Activated CD8-positive, alpha-beta T cell treated with anti-CD3 and anti-CD28 coated beads, Interleukin-2, amount 10 ng/mL, durations not matched to agents 7 days and 5 days (primary cell): ENCODE measurements around the gene AIG1. TPM values are rescaled to one million over a fixed set of nuclear protein-coding genes. Genes with fewer than 3 reads are reported as not detected.

Source experiments
- ATAC-seq: fragments of 150-1000 bp; cut with Tn5 transposase; one replicate; pipeline ENCODE4 v1.10.0; 2021; ENCODE audit warnings: moderate library complexity
- CTCF ChIA-PET: fragments of 350-600 bp; sonication (Branson Sonifier 250); formaldehyde crosslinking; loops from one replicate; lab custom pipeline; 2021; ENCODE audit warnings: antibody characterized with exemption; lab: Charles Lee
- POLR2A ChIA-PET: fragments of 350-600 bp; sonication (Branson Sonifier 250); formaldehyde crosslinking; loops from one replicate; lab custom pipeline; 2021; ENCODE audit warnings: antibody characterized with exemption; lab: Charles Lee
- DNase-seq: peaks from one replicate; pipeline ENCODE4 v3.0.0-alpha.2; 2020
- H3K27ac Mint-ChIP-seq: one replicate; pipeline ENCODE4 v1.8.0; 2021; ENCODE audit warnings: mild to moderate bottlenecking, mixed read lengths
- H3K27me3 Mint-ChIP-seq: one replicate; pipeline ENCODE4 v1.8.0; 2021; ENCODE audit warnings: low read depth, mixed read lengths
- H3K36me3 Mint-ChIP-seq: one replicate; pipeline ENCODE4 v1.8.0; 2021; ENCODE audit warnings: low read depth, mixed read lengths
- H3K4me1 Mint-ChIP-seq: one replicate; pipeline ENCODE4 v1.8.0; 2021; ENCODE audit warnings: low read depth, mixed read lengths
- H3K4me3 Mint-ChIP-seq: one replicate; pipeline ENCODE4 v1.8.0; 2021; ENCODE audit warnings: mild to moderate bottlenecking, mixed read lengths
- H3K9me3 Mint-ChIP-seq: one replicate; pipeline ENCODE4 v1.8.0; 2022; ENCODE audit warnings: mixed read lengths; ENCODE audit not compliant: insufficient read depth
- total RNA-seq, 2 experiments: library from RNA; stranded (reverse); gene quantifications; one replicate each; pipeline ENCODE4 v1.2.3, GENCODE V29; 2021

AIG1 gene
- total RNA-seq, 2 experiments from 2014 or later: 13.0 to 14.2 TPM

DNA sequence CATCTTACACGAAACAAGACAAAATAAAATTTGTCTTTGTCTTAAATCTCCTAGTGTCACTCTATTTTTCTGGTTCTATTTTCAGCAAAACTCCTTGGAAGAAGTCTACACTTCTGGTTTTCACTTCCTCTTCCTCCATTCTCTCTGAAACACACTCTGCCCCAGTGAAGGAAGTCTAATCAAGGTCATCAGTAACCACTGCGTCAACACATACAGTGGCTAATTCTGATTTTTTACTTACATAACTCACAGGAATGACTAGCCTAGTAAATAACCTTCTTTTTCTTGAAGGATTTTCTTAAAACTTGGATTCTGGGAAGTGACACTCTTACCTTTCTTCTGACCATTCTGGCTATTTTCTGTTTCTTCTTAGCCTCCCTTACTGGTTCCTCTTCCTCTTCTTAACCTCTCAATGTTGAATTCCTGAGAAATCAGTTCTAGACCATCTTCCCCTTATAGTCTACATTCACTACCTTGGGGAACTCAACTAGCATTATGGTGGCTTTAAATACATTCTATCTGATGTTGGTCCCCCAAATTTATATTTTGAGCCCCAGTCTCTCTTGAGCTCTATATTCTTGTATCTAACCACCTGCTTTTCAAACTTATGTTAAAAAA is 37.5 kb downstream of the AIG1 start:
- no peaks in the 10 kb centered on the region for H3K4me1 Mint-ChIP-seq
- no peak for ATAC-seq
- no peak overlapping the region for H3K27ac Mint-ChIP-seq
- H3K36me3 Mint-ChIP-seq: no peaks in the 10 kb centered on the region
- H3K27me3 Mint-ChIP-seq: no peaks in the 10 kb centered on the region
- no peaks in the 10 kb centered on the region for H3K9me3 Mint-ChIP-seq
- H3K4me3 Mint-ChIP-seq: no peak overlapping the region
- POLR2A ChIA-PET: interaction anchor here (1.1 kb wide), 1 partner anchor 251 kb away, joined by 3 read pairs; no protein-coding TSS in a partner anchor
- no peak for DNase-seq
- CTCF ChIA-PET: no interaction called here

GRCh38 chr6:143099647-143100046 is 39.0 kb downstream of the AIG1 start:
- Mint-ChIP-seq H3K27ac (no peak overlapping the region), H3K27me3 (no peaks in the 10 kb centered on the region), H3K4me3 (no peak overlapping the region), H3K9me3 (no peaks in the 10 kb centered on the region), H3K36me3 (no peaks in the 10 kb centered on the region), H3K4me1 (no peaks in the 10 kb centered on the region)
- ATAC-seq (no peak), DNase-seq (no peak)
- ChIA-PET POLR2A (no interaction called here), CTCF (no interaction called here)

DNA sequence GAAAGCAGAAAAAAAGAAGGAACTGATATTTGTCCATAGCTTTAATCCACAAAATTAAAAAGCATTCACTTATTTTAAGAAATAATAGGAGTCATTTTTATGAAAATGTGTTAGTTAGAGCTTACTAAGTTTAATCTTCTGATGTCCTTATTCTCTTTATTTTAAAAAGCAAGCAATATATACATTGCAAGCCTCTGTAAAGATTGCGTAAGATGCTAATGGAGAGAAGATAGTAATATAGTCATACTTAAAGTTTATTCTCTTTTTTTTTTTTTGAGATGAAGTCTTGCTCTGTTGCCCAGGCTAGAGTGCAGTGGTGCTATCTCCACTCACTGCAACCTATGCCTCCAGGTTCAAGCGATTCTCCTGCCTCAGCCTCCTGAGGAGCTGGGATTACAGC is 39.7 kb downstream of the AIG1 start:
- POLR2A ChIA-PET: no interaction called here
- CTCF ChIA-PET: no interaction called here
- H3K36me3 Mint-ChIP-seq: no peaks in the 10 kb centered on the region
- ATAC-seq (no peak), DNase-seq (no peak)
- no peaks in the 10 kb centered on the region for H3K27me3 Mint-ChIP-seq
- no peaks in the 10 kb centered on the region for H3K9me3 Mint-ChIP-seq
- H3K27ac Mint-ChIP-seq: no peak overlapping the region
- no peaks in the 10 kb centered on the region for H3K4me1 Mint-ChIP-seq
- H3K4me3 Mint-ChIP-seq: no peak overlapping the region

DNA sequence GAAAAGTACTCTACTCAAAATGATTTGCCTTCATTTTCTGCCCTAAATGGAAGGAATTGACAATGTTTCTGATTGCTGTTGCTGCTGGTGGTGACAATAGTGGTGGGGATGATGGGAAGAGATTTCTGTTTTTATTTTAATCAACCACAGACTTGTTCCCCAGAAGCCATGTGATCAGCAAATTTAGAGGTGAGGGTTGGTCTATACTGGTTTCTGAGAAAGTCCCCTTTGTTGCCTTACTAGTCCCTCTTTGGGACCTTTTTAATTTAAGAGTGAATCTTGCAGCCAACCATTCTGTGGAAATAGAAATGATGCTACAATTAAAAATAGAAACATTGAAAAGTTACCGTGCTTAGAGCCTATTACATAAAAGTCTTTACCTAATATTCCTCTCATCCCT is 43.2 kb downstream of the AIG1 start:
- no peaks in the 10 kb centered on the region for H3K4me1 Mint-ChIP-seq
- H3K27ac Mint-ChIP-seq: no peak overlapping the region
- no peaks in the 10 kb centered on the region for H3K36me3 Mint-ChIP-seq
- H3K9me3 Mint-ChIP-seq: no peaks in the 10 kb centered on the region
- ChIA-PET CTCF (no interaction called here), POLR2A (no interaction called here)
- no peak overlapping the region for H3K4me3 Mint-ChIP-seq
- no peak for DNase-seq
- no peaks in the 10 kb centered on the region for H3K27me3 Mint-ChIP-seq
- ATAC-seq: no peak

DNA sequence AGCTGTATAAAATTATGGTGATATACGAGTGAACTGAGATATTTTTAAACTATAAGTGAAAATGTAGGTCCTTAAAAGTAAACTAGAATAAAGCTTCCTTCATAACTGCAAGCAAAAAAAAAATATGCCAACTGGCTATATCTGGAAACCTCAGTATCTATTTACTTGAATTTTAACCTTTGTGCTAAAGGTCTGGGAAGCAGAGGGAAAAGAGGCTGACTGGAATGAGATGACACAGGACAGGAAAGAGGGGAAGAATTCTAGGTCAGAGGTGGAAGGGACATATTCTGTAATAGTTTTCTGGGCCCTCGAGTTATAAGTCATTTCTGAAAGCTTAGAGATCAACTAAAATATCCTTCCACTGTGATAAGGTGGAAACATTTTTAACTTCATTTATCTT is 46.8 kb downstream of the AIG1 start:
- Mint-ChIP-seq H3K9me3 (no peaks in the 10 kb centered on the region), H3K36me3 (no peaks in the 10 kb centered on the region), H3K4me3 (no peak overlapping the region), H3K27me3 (no peaks in the 10 kb centered on the region), H3K4me1 (no peaks in the 10 kb centered on the region), H3K27ac (no peak overlapping the region)
- ATAC-seq: no peak
- CTCF ChIA-PET: no interaction called here
- POLR2A ChIA-PET: no interaction called here
- DNase-seq: no peak

DNA sequence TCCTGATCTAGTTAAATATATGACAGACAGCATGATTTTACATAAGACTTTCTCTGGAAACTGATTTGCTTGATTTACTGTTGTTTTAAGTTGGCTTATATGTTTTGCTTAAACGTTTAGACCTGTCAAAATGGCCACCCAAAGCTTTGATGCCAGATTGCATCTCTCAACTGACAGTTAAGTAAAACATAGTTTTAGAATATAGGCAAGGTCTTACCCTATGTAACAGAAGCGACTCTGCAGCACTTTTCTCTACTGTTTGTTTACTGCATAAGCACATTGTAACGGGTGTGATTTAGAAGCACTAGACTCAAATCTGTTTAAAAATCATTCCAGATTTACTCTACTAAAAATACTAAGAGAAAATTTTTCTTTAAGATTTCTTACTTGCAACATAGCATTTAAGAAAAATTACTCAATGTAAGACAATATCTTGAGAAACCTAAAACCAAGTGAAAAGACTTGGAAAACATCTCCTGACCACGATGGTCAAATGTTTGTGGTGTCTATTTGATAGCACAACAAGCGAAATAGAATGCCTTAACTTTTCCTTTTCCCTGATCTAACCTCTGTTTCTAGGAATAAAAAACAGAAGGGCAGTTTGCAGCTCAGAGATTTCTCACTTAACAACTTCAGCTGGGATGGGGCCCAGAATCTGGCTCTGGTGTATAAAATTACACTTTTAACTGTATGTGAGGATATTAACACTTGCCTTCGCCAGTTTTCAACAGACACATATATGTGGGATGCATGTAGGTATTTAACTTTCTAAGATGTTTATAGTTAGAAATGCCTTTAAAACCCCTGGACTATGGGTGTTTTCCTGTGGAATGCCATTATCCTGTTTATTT is 47.4 kb downstream of the AIG1 start:
- Mint-ChIP-seq H3K36me3 (no peaks in the 10 kb centered on the region), H3K27me3 (no peaks in the 10 kb centered on the region), H3K9me3 (no peaks in the 10 kb centered on the region), H3K4me3 (no peak overlapping the region), H3K4me1 (no peaks in the 10 kb centered on the region), H3K27ac (no peak overlapping the region)
- CTCF ChIA-PET: no interaction called here
- ATAC-seq: no peak
- POLR2A ChIA-PET: no interaction called here
- DNase-seq: no peak

DNA sequence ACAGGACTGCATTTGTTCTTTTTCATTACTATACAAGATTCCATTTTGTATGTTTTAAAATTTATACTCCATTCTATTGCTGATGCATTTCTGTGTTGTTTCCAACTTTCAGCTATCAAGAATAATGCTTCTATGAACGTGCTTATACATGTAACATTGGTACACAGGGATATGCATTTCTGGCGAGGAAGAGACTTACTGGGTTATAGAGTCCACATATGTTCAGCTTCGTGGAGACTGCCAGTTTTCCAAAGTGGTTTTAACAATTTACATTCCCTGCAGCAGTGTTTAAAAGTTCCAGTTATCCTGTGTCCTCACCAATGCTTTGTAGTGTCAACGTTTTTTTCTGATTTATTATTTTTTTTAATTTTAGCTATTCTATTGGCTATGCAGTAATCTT is 48.5 kb downstream of the AIG1 start:
- H3K27ac Mint-ChIP-seq: no peak overlapping the region
- H3K9me3 Mint-ChIP-seq: no peaks in the 10 kb centered on the region
- ChIA-PET CTCF (no interaction called here), POLR2A (no interaction called here)
- no peak overlapping the region for H3K4me3 Mint-ChIP-seq
- DNase-seq (no peak), ATAC-seq (no peak)
- no peaks in the 10 kb centered on the region for H3K27me3 Mint-ChIP-seq
- no peaks in the 10 kb centered on the region for H3K36me3 Mint-ChIP-seq
- no peaks in the 10 kb centered on the region for H3K4me1 Mint-ChIP-seq

GRCh38 chr6:143110572-143110971 is 49.9 kb downstream of the AIG1 start:
- Mint-ChIP-seq H3K4me1 (no peaks in the 10 kb centered on the region), H3K36me3 (no peaks in the 10 kb centered on the region), H3K4me3 (no peak overlapping the region), H3K27ac (no peak overlapping the region), H3K27me3 (no peaks in the 10 kb centered on the region), H3K9me3 (no peaks in the 10 kb centered on the region)
- ATAC-seq (no peak), DNase-seq (no peak)
- ChIA-PET CTCF (interaction anchor here (1.0 kb wide), 1 partner anchor 20 kb away, joined by 3 read pairs; no protein-coding TSS in a partner anchor), POLR2A (no interaction called here)

DNA sequence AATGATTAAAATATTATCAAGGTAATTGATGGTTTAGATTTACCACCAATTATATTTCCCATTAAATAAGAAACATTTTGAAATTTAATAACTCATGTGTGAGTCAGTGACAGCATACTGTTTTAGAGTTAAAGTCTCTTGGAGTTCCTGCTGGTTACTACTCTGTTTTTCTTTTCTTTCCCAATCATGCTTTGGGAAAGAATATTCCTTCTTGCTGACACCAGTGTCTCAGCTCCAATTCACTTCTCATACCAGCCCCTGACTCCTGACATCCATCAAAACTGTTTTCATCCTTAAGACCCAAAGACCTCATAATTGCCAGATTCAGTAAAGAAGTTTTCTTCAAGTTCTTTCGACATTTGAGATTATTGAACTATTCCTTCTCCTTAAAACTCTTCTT is 50.3 kb downstream of the AIG1 start:
- ChIA-PET CTCF (interaction anchor here (1.0 kb wide), 1 partner anchor 19 kb away, joined by 3 read pairs; no protein-coding TSS in a partner anchor), POLR2A (no interaction called here)
- Mint-ChIP-seq H3K27me3 (no peaks in the 10 kb centered on the region), H3K27ac (no peak overlapping the region), H3K4me1 (no peaks in the 10 kb centered on the region), H3K9me3 (no peaks in the 10 kb centered on the region), H3K4me3 (no peak overlapping the region), H3K36me3 (no peaks in the 10 kb centered on the region)
- no peak for ATAC-seq
- no peak for DNase-seq

DNA sequence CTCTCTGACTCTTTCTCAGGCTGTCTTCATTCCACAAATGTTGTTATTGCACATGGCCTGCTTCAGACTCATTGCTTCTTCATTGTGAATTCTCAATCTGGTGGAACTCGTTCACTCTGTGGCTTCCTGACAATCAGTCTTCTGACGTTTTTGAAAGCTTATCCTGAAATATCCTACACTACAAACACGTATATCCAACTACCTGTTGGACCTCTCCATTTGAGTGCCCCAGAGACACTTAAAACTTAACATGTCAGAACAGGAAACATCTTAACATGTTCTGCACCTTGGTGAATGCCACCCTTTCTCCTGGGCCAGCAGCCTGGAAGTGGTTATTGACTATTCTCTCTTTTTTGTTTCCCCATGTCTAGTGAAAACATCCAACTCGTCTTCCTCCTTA is 50.8 kb downstream of the AIG1 start:
- Mint-ChIP-seq H3K4me1 (no peaks in the 10 kb centered on the region), H3K27ac (no peak overlapping the region), H3K27me3 (no peaks in the 10 kb centered on the region), H3K9me3 (no peaks in the 10 kb centered on the region), H3K36me3 (no peaks in the 10 kb centered on the region), H3K4me3 (no peak overlapping the region)
- POLR2A ChIA-PET: no interaction called here
- CTCF ChIA-PET: interaction anchor here (1.0 kb wide), 1 partner anchor 19 kb away, joined by 3 read pairs; no protein-coding TSS in a partner anchor
- DNase-seq (no peak), ATAC-seq (no peak)

DNA sequence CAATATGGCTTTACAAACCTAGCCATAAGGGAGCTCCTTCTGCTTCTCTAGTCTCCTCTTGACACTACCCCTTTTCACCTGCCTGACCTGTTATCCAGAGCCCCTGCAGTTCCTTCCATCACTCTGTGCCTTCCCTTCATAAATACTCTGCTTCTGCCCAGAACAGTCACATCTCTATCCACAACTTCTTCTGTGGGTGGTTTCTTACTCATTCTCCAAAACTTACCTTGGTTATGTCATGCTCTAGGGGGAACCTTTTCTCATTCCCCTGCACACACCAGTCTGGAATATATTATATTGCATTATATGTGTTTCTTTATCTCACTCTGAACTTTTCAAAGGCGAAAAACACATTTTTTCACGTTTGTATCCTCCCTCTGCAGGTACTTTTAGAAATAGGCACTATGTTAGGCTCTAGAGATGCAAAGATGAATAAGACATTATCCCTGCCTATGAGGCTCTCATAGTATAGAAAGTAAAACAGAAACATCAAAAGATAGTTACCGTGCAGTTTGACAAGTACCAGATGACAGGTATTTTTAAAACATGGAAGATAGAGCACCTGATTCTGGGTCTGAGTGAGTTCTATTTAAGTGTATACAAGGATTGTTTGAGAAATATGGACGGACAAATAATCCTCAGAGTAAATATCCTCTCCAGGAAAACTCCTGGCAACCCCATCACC is 51.5 kb downstream of the AIG1 start:
- ATAC-seq (no peak), DNase-seq (no peak)
- H3K4me1 Mint-ChIP-seq: no peaks in the 10 kb centered on the region
- H3K4me3 Mint-ChIP-seq: no peak overlapping the region
- POLR2A ChIA-PET: no interaction called here
- no peaks in the 10 kb centered on the region for H3K27me3 Mint-ChIP-seq
- no peaks in the 10 kb centered on the region for H3K36me3 Mint-ChIP-seq
- H3K9me3 Mint-ChIP-seq: no peaks in the 10 kb centered on the region
- H3K27ac Mint-ChIP-seq: no peak overlapping the region
- CTCF ChIA-PET: no interaction called here

DNA sequence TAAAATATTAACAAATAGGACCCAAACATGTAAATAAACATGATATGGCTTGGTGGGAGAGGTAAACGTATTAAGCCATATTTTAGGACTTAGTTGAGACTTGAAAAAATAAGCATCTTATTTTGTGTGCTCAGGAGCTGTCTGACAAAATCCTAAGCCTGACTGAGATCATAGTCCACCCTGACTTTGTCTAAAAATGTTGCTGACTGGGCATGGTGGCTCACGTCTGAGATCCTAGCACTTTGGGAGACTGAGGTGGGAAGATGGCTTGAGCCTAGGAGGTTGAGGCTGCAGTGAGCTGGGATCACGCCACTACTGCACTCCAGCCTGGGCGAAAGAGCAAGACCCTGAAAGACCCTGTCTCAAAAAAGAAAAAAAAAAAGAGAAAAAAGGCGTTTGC is 52.1 kb downstream of the AIG1 start:
- ChIA-PET CTCF (no interaction called here), POLR2A (no interaction called here)

More for the DNA sequence above, 52.1 kb downstream of the AIG1 start:
- DNase-seq (no peak), ATAC-seq (no peak)
- Mint-ChIP-seq H3K36me3 (no peaks in the 10 kb centered on the region), H3K9me3 (no peaks in the 10 kb centered on the region), H3K4me3 (no peak overlapping the region), H3K27ac (no peak overlapping the region), H3K4me1 (no peaks in the 10 kb centered on the region), H3K27me3 (no peaks in the 10 kb centered on the region)
